Glomerular endothelial cell (primary cell): Measurements from ENCODE around the gene FRMD4A. TPM values are rescaled to one million over a fixed set of nuclear protein-coding genes. Genes with fewer than 3 reads are reported as not detected.

ENCODE experiments used
- DNase-seq: peaks from one replicate; pipeline ENCODE4 v3.0.0-alpha.2; 2011; ENCODE audit warnings: low read depth, low spot score; ENCODE audit errors: extremely low read depth
- total RNA-seq: library from RNA; depleted of rRNA; stranded (reverse); fragments of >200 nt; gene quantifications from 2 replicates; pipeline ENCODE4 v1.2.3, GENCODE V29; 2015

The FRMD4A gene
- total RNA-seq, 1 donor from 2014 or later: 162 TPM

- DNase-seq: no peak
Observed at GRCh38 chr10:14345262-14345661, 14.5 kb upstream of the FRMD4A start.

- no peak for DNase-seq
Observed at GRCh38 chr10:14340051-14340744, 9.5 kb upstream of the FRMD4A start.

GRCh38 chr10:14336736-14337135 lies 6.0 kb upstream of the FRMD4A start:
- no peak for DNase-seq

DNA sequence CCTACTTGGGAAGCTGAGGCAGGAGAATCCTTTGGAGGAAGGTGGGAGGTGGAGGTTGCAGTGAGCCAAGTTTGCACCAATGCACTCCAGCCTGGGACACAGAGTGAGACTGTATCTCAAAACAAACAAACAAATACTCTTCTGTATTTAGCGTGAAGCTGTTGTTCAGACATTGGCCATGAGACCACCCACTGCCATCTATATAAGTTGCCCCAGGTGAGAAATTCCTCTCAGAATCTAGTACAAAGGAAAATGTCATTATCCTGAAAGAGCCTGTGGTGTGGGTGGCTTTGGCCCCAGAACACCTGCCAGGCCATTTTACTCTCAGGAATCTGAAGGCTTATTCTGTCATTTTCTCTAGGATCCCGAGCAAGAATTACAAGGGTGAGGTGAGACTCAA lies 4.0 kb upstream of the FRMD4A start:
- no peak for DNase-seq

- DNase-seq: no peak
Observed at GRCh38 chr10:14333606-14334005, 2.9 kb upstream of the FRMD4A start.

DNA sequence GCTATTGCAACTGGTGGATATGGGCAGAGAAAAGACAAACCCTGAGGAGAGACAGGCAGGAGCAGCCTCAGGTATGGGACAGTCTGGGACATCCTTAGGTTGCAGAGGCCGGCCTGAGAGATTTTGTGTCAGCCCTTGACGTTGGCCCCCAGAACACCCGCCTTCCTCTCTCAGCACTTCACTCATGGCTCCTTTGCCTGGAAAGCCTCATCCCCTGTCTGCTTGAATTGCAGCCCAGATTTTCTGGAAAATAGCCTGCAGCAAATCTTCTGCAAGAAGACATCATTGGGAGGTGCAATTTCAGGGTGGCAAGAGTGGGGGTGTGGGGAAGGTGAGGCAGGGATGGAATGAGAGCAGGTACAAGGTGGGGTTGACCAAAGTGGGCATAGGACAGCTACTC lies 2.2 kb upstream of the FRMD4A start:
- DNase-seq: no peak

DNA sequence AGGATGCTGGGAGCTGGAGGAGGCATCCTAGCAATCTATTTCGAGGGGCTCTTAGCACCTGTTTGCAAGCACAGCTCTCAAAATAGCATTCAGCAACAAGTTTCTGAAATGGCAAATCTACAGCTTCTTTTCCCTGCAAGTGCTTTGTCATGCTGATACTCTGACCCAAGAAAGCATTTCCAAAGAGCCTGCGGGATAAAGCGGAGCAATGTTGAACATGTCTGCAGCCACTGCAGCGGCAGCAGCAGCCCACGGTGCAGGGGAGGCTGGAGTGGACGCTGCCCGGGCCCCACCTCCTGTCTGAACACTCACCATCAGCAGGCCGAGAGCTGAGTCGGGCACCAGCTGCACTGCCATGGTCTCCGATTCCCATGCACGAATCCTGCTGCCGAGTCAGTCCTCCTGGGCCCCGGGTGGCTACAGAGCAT lies 964 bp downstream of the FRMD4A start:
- no peak for DNase-seq

DNA sequence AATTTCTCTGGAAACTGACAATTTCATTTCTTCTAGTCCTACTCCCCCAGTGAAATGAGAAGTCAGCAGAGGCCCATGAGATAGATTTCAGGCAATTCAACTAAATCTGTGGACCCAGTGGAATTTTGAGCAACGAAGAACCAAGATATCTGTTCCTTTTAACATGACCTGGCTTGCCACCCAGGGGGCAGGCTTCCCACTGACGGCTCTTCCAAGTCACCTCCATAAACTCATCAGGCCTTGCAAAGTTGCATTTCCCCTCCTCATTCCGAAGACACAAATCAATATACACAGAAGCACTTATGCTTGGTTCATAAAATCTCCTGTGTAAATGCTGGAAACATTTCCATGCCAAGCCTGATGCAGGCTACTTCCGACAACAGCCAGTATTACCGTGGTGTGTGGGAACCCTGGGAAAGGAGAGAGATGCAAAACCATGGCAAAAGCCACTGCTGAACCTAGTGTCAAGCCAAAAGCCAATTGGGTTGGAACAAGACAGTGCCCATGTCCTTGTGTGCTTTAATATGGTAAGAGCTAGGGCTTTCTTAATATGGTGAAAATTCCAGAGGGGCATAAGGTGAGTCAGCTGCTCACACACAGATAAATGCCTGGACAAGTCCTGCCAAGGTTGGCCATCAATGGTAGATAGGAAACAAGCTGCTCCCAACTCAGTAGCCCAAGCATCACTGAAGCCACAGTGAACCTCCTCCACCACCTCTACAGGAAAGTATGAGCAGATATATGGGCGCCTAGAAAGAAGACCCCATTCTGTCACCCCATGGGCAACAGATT lies 1.6 kb downstream of the FRMD4A start:
- DNase-seq: no peak

DNA sequence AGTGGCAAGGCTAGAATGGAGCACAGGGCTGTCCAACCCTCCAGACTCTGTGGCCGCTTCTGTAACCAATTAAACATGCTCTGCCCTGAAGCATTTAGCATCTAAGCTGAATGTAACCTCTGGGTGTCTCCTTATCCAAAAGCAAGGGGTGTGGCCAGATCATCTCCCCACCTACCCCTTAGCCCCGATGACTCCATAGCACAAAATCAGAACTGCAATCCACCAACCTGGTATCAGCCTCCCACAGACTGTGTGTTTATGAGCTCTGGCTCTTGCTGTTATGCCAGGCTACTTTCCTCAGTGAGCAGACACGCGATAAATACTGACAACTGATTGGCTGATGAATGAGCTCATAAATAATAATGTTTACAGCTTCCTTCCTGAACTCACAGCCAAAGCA lies 3.2 kb downstream of the FRMD4A start:
- peak; percentile 12 for DNase-seq

DNA sequence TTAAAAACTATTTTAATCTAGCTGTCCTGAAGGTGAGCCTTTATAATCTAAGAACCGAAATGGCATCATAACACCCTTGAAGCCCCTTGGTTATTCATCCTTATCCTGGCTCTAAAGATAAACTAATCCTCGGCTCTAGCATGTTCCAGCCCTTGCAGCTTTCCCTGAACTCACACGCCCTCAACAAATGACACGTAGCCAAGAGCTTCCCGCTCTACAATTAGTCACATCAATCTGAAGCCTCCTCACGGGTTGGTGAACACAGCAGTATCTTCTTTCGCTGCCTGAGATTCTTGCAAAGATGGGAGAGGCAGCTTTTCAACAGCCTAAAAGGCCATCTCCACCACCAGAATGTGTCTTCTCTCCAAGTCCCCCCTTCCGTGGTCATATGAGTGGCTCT lies 4.1 kb downstream of the FRMD4A start:
- DNase-seq: no peak

DNA sequence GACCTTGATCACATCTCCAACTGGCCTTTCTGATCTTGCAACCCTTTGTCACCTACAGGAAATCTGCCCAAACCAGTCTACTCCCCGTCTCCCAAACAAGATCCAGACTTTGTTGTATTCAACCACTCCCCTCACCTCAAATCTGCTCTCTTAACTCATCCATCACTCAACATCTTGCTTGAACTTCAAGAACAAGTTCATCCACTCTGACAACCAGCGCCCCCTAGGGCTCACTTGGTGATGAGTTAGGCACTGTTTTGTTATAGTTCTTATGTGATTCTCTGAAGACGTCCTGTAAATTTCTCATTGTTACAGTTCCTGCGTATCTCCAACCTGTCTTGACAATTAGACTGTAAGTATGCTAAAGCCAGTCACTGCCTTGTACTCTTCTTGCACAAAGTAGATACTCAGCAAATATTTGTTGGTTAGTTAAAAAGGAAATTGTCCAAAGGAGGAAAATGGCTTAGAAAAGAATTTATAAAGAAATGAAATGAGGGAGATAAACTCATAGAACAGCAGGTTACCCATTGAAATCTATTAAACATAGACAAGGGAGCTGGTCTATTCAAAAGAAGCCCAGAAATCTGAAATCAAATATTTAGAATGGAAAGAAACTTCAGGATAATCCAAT lies 5.3 kb downstream of the FRMD4A start:
- DNase-seq: peak; percentile 10

- DNase-seq: no peak
Observed at GRCh38 chr10:14322526-14323188, 8.1 kb downstream of the FRMD4A start.

GRCh38 chr10:14318007-14318406 lies 12.7 kb downstream of the FRMD4A start:
- DNase-seq: no peak

GRCh38 chr10:14312014-14312413 lies 18.7 kb downstream of the FRMD4A start:
- no peak for DNase-seq

GRCh38 chr10:14311206-14311957 lies 19.3 kb downstream of the FRMD4A start:
- no peak for DNase-seq

- DNase-seq: no peak
Observed at GRCh38 chr10:14309593-14309992, 21.1 kb downstream of the FRMD4A start.

GRCh38 chr10:14306190-14306589 lies 24.5 kb downstream of the FRMD4A start:
- no peak for DNase-seq

DNA sequence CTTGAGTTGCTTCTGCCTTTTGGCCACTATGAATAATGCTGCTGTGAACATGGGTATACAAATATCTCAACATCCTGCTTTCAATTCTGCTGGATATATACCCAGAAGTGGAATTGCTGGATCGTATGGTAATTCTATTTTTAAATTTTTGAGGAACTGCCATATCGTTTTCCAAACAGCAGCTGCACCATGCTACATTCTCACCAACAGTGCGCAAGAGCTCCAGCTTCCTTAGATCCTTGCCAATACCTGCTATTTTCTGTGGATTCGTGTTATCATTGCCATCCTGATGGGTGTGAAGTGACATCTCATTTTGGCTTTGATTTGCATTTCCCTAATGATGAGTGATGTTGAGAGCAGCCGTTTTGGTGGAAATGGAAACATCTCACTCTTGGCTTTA lies 26.7 kb downstream of the FRMD4A start:
- no peak for DNase-seq

DNA sequence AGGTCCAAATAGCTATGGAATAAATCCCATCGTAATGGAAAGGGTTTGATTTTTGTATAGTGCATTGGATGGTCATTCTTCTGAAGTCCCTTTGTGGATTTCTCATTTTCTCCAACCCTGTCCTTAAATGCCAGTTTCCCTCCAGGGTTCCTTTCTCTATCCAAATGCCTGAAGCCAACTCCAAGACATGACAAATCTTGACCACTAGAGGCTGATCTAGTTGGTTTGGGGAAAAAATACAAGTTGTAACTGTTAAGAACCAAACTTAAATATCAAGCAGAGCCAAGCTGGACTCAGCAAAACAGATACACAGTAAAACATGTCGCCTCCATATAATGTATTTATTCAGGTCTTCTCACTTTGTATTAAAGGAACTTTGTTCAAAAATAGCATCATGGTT lies 28.7 kb downstream of the FRMD4A start:
- no peak for DNase-seq

DNA sequence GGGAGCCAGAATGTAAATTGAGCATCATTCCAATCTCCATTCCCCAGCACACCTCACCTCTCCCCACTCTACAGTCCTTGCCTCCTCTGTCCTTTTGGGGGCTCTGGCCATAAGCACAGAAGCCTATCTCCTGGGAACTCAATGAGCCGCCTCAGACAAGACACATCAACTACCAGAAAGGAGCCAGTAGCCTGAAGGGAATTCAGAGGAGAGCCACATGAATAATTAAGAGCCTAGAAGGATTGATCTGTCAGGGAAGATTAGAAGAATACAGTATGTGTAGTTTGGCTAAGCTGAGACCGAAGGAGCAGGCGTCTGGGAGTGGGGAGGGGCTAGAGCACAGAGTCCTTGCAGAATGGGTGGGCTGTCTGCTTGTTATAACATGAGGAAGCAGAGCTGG lies 31.2 kb downstream of the FRMD4A start:
- no peak for DNase-seq
